Effector memory CD4-positive, alpha-beta T cell (primary cell): Measurements from ENCODE around the gene NXN.

Source experiments
- DNase-seq, 3 donors: peaks; one replicate each; pipeline ENCODE4 v3.0.0-alpha.2; 2020
- H3K27ac ChIP-seq: 2 replicates; pipeline ENCODE4 v1.7.0; 2013; ENCODE audit warnings: mild to moderate bottlenecking, low read length, moderate library complexity; ENCODE audit not compliant: insufficient read depth, poor library complexity, severe bottlenecking
- H3K27me3 ChIP-seq: replicated peaks from 2 replicates; pipeline ENCODE4 v1.7.0; 2013; ENCODE audit warnings: mild to moderate bottlenecking, low read length; ENCODE audit not compliant: insufficient read depth, control insufficient read depth, poor library complexity, severe bottlenecking
- H3K36me3 ChIP-seq: 2 replicates; pipeline ENCODE4 v1.7.0; 2013; ENCODE audit warnings: mild to moderate bottlenecking, low read length, moderate library complexity; ENCODE audit not compliant: control insufficient read depth, insufficient read depth
- H3K4me1 ChIP-seq: 2 replicates; pipeline ENCODE4 v1.7.0; 2013; ENCODE audit warnings: low read length, mild to moderate bottlenecking; ENCODE audit not compliant: control insufficient read depth, insufficient read depth, poor library complexity, severe bottlenecking
- H3K4me3 ChIP-seq: 2 replicates; pipeline ENCODE4 v1.7.0; 2013; ENCODE audit warnings: low read length, low read depth, mild to moderate bottlenecking; ENCODE audit not compliant: insufficient read depth, poor library complexity, severe bottlenecking
- H3K9me3 ChIP-seq: 2 replicates; pipeline ENCODE4 v1.7.0; 2013; ENCODE audit warnings: mild to moderate bottlenecking, low read length, moderate library complexity; ENCODE audit not compliant: control insufficient read depth

Gene NXN

GRCh38 chr17:970364-970763 is 9.2 kb downstream of the NXN start:
- H3K9me3 ChIP-seq = no peaks in the 10 kb centered on the region

GRCh38 chr17:969811-970355 is 9.7 kb downstream of the NXN start:
- Histone ChIP-seq H3K36me3 (no peaks in the 10 kb centered on the region), H3K4me3 (no peak overlapping the region), H3K27ac (no peak overlapping the region), H3K27me3 (peaks cover 5% of the 10 kb centered on the region), H3K4me1 (no peaks in the 10 kb centered on the region), H3K9me3 (no peaks in the 10 kb centered on the region)
- DNase-seq = no peak

More at GRCh38 chr17:970364-970763, 9.2 kb downstream of the NXN start:
- no peak overlapping the region for H3K4me3 ChIP-seq
- no peaks in the 10 kb centered on the region for H3K36me3 ChIP-seq
- no peak for DNase-seq
- H3K27me3 ChIP-seq = peaks cover 5% of the 10 kb centered on the region
- no peak overlapping the region for H3K27ac ChIP-seq
- H3K4me1 ChIP-seq = no peaks in the 10 kb centered on the region

- Histone ChIP-seq H3K27me3 (peaks cover 5% of the 10 kb centered on the region), H3K36me3 (no peaks in the 10 kb centered on the region), H3K4me1 (no peaks in the 10 kb centered on the region), H3K9me3 (no peaks in the 10 kb centered on the region), H3K27ac (no peak overlapping the region), H3K4me3 (no peak overlapping the region)
- no peak for DNase-seq
These were observed 10.5 kb downstream of the NXN start for GRCh38 chr17:968812-969730.

GRCh38 chr17:967122-967521 is 12.5 kb downstream of the NXN start:
- no peaks in the 10 kb centered on the region for H3K9me3 ChIP-seq
- no peak overlapping the region for H3K4me3 ChIP-seq
- no peaks in the 10 kb centered on the region for H3K36me3 ChIP-seq
- H3K4me1 ChIP-seq = no peaks in the 10 kb centered on the region
- no peak for DNase-seq
- peaks cover 5% of the 10 kb centered on the region for H3K27me3 ChIP-seq
- no peak overlapping the region for H3K27ac ChIP-seq

- H3K36me3 ChIP-seq = no peaks in the 10 kb centered on the region
- DNase-seq = no peak
- no peak overlapping the region for H3K4me3 ChIP-seq
These were observed 14.1 kb downstream of the NXN start for GRCh38 chr17:965311-965989.

GRCh38 chr17:964876-965275 is 14.7 kb downstream of the NXN start:
- DNase-seq = no peak
- H3K4me1 ChIP-seq = no peaks in the 10 kb centered on the region
- no peaks in the 10 kb centered on the region for H3K36me3 ChIP-seq
- H3K27me3 ChIP-seq = peaks cover 5% of the 10 kb centered on the region
- no peak overlapping the region for H3K4me3 ChIP-seq
- no peaks in the 10 kb centered on the region for H3K9me3 ChIP-seq
- H3K27ac ChIP-seq = no peak overlapping the region

More at GRCh38 chr17:965311-965989, 14.1 kb downstream of the NXN start:
- H3K4me1 ChIP-seq = no peaks in the 10 kb centered on the region
- H3K27ac ChIP-seq = no peak overlapping the region
- H3K27me3 ChIP-seq = peaks cover 5% of the 10 kb centered on the region
- H3K9me3 ChIP-seq = no peaks in the 10 kb centered on the region

GRCh38 chr17:962670-963069 is 16.9 kb downstream of the NXN start:
- no peaks in the 10 kb centered on the region for H3K9me3 ChIP-seq
- no peak overlapping the region for H3K4me3 ChIP-seq
- no peaks in the 10 kb centered on the region for H3K36me3 ChIP-seq
- DNase-seq = no peak
- H3K4me1 ChIP-seq = no peaks in the 10 kb centered on the region
- peaks cover 5% of the 10 kb centered on the region for H3K27me3 ChIP-seq
- no peak overlapping the region for H3K27ac ChIP-seq

GRCh38 chr17:962166-962565 is 17.4 kb downstream of the NXN start:
- Histone ChIP-seq H3K27me3 (peaks cover 5% of the 10 kb centered on the region), H3K4me3 (no peak overlapping the region), H3K4me1 (no peaks in the 10 kb centered on the region), H3K36me3 (no peaks in the 10 kb centered on the region), H3K27ac (no peak overlapping the region), H3K9me3 (no peaks in the 10 kb centered on the region)
- DNase-seq = no peak

GRCh38 chr17:958712-959451 is 20.7 kb downstream of the NXN start:
- no peak overlapping the region for H3K27ac ChIP-seq
- H3K27me3 ChIP-seq = no peaks in the 10 kb centered on the region
- no peaks in the 10 kb centered on the region for H3K36me3 ChIP-seq
- no peaks in the 10 kb centered on the region for H3K4me1 ChIP-seq
- H3K4me3 ChIP-seq = no peak overlapping the region
- DNase-seq = no peak
- no peaks in the 10 kb centered on the region for H3K9me3 ChIP-seq
